ENCODE data around the gene MRTFB. TPM values are rescaled to one million over a fixed set of nuclear protein-coding genes. Genes with fewer than 3 reads are reported as not detected.
A peak's percentile ranks its signal among the peaks of the same experiment; 100 is the strongest.

MRTFB gene
- total and polyA plus RNA-seq, 2 experiments from 2014 or later = 13.9 to 22.2 TPM

DNA sequence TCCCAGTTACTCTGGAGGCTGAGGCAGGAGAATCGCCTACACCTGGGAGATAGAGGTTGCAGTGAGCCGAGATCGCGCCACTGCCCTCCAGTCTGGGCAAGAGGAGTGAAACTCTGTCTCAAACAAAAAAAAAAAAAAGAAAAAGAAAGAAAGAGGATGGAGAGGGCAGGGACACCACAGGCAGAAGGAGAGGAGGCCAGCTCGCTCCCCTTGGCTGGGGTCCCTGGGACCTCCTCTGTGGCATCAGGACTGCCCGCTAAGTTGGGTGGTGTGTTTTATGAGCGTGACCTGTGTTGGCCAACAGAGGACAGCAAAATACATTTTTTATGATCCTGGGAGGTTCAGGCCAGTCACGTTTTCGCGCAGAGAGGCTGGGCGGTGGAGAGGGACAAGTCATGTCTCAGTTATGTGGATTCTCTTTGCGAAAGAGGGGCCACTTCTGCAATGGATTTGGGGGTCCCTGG, 229.6 kb downstream of the MRTFB start:
- peak overlapping the region; percentile 92 for H3K4me2 ChIP-seq
- H3K9me2 ChIP-seq (ENCODE audit: insufficient read depth) = no peaks in the 10 kb centered on the region
- H3K36me3 ChIP-seq (ENCODE audit: insufficient read depth) = no peaks in the 10 kb centered on the region
- H3K79me2 ChIP-seq (replicated peaks; ENCODE audit: insufficient read depth) = peaks cover 29% of the 10 kb centered on the region
- H3K27ac ChIP-seq (ENCODE audit: low read depth) = no peak overlapping the region
- Mint-ChIP-seq H3K4me1 (peaks cover 27% of the 10 kb centered on the region), H3K9me3 (no peaks in the 10 kb centered on the region), H3K36me3 (ENCODE audit: low read depth) (no peaks in the 10 kb centered on the region), H3K4me3 (peak overlapping the region; percentile 76), H3K27ac (no peak overlapping the region), H3K27me3 (ENCODE audit: insufficient read depth, low read depth, poor library complexity) (peaks cover 30% of the 10 kb centered on the region)
- no peak for TF ChIP-seq JUNB (IDR thresholded peaks at IDR 0.05; ENCODE audit: unreplicated experiment)
- TF ChIP-seq, protein P1, sequence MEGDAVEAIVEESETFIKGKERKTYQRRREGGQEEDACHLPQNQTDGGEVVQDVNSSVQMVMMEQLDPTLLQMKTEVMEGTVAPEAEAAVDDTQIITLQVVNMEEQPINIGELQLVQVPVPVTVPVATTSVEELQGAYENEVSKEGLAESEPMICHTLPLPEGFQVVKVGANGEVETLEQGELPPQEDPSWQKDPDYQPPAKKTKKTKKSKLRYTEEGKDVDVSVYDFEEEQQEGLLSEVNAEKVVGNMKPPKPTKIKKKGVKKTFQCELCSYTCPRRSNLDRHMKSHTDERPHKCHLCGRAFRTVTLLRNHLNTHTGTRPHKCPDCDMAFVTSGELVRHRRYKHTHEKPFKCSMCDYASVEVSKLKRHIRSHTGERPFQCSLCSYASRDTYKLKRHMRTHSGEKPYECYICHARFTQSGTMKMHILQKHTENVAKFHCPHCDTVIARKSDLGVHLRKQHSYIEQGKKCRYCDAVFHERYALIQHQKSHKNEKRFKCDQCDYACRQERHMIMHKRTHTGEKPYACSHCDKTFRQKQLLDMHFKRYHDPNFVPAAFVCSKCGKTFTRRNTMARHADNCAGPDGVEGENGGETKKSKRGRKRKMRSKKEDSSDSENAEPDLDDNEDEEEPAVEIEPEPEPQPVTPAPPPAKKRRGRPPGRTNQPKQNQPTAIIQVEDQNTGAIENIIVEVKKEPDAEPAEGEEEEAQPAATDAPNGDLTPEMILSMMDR (conservative IDR thresholded peaks at IDR 0.05; ENCODE audit: low read depth in 2 of 2) = peak; percentile 29 to 81
- no peak for TF ChIP-seq EZH2 (IDR thresholded peaks at IDR 0.05; ENCODE audit: low read depth, unreplicated experiment)
- TF ChIP-seq EZH2phosphoT487 (IDR thresholded peaks at IDR 0.05; ENCODE audit: unreplicated experiment) = no peak
- TF ChIP-seq REST (IDR thresholded peaks at IDR 0.05; ENCODE audit: unreplicated experiment) = no peak
- no peak for TF ChIP-seq ZNF114 (CRISPR knock-in tag; IDR thresholded peaks at IDR 0.05)
- no peak for TF ChIP-seq STAT1 (IDR thresholded peaks at IDR 0.05; ENCODE audit: unreplicated experiment)
- TF ChIP-seq, protein P2, sequence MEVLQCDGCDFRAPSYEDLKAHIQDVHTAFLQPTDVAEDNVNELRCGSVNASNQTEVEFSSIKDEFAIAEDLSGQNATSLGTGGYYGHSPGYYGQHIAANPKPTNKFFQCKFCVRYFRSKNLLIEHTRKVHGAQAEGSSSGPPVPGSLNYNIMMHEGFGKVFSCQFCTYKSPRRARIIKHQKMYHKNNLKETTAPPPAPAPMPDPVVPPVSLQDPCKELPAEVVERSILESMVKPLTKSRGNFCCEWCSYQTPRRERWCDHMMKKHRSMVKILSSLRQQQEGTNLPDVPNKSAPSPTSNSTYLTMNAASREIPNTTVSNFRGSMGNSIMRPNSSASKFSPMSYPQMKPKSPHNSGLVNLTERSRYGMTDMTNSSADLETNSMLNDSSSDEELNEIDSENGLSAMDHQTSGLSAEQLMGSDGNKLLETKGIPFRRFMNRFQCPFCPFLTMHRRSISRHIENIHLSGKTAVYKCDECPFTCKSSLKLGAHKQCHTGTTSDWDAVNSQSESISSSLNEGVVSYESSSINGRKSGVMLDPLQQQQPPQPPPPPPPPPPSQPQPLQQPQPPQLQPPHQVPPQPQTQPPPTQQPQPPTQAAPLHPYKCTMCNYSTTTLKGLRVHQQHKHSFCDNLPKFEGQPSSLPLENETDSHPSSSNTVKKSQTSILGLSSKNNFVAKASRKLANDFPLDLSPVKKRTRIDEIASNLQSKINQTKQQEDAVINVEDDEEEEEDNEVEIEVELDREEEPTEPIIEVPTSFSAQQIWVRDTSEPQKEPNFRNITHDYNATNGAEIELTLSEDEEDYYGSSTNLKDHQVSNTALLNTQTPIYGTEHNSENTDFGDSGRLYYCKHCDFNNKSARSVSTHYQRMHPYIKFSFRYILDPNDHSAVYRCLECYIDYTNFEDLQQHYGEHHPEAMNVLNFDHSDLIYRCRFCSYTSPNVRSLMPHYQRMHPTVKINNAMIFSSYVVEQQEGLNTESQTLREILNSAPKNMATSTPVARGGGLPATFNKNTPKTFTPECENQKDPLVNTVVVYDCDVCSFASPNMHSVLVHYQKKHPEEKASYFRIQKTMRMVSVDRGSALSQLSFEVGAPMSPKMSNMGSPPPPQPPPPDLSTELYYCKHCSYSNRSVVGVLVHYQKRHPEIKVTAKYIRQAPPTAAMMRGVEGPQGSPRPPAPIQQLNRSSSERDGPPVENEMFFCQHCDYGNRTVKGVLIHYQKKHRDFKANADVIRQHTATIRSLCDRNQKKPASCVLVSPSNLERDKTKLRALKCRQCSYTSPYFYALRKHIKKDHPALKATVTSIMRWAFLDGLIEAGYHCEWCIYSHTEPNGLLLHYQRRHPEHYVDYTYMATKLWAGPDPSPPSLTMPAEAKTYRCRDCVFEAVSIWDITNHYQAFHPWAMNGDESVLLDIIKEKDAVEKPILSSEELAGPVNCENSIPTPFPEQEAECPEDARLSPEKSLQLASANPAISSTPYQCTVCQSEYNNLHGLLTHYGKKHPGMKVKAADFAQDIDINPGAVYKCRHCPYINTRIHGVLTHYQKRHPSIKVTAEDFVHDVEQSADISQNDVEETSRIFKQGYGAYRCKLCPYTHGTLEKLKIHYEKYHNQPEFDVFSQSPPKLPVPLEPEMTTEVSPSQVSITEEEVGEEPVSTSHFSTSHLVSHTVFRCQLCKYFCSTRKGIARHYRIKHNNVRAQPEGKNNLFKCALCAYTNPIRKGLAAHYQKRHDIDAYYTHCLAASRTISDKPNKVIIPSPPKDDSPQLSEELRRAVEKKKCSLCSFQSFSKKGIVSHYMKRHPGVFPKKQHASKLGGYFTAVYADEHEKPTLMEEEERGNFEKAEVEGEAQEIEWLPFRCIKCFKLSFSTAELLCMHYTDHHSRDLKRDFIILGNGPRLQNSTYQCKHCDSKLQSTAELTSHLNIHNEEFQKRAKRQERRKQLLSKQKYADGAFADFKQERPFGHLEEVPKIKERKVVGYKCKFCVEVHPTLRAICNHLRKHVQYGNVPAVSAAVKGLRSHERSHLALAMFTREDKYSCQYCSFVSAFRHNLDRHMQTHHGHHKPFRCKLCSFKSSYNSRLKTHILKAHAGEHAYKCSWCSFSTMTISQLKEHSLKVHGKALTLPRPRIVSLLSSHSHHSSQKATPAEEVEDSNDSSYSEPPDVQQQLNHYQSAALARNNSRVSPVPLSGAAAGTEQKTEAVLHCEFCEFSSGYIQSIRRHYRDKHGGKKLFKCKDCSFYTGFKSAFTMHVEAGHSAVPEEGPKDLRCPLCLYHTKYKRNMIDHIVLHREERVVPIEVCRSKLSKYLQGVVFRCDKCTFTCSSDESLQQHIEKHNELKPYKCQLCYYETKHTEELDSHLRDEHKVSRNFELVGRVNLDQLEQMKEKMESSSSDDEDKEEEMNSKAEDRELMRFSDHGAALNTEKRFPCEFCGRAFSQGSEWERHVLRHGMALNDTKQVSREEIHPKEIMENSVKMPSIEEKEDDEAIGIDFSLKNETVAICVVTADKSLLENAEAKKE (CRISPR knock-in tag; IDR thresholded peaks at IDR 0.05) = no peak
- DNase-seq (ENCODE audit: low spot score) (peak; percentile 70), ATAC-seq (peak; percentile 7)
- H3K4me3 ChIP-seq = peak overlapping the region; percentile 69
- H4K20me1 ChIP-seq (replicated peaks; ENCODE audit: insufficient read depth) = no peaks in the 10 kb centered on the region; the same call in 1 of the 2 replicates
- 0 out of 2 replicates have a peak overlapping the region, but pooled peaks have one; percentile 92 for H2AFZ ChIP-seq
- peaks cover 16% of the 10 kb centered on the region; the same call in 1 of the 2 replicates for H3K27me3 ChIP-seq (ENCODE audit: insufficient read depth)
- H3K4me1 ChIP-seq (ENCODE audit: insufficient read depth) = peaks cover 25% of the 10 kb centered on the region
- H3F3A ChIP-seq (replicated peaks; ENCODE audit: low read depth) = peaks cover 7% of the 10 kb centered on the region; the same call in 1 of the 2 replicates
